K562 treated with DMSO at 1 percent for 12 hours (cell line): Measurements from ENCODE around the gene PIANP. TPM values are rescaled to one million over a fixed set of nuclear protein-coding genes. Genes with fewer than 3 reads are reported as not detected.

Source experiments
- total RNA-seq: library from RNA; unstranded; fragments of 300-600 nt; gene quantifications from 2 replicates; pipeline ENCODE4 v1.2.3, GENCODE V29; 2022; ENCODE audit not compliant: insufficient read depth

Gene PIANP, protein sequence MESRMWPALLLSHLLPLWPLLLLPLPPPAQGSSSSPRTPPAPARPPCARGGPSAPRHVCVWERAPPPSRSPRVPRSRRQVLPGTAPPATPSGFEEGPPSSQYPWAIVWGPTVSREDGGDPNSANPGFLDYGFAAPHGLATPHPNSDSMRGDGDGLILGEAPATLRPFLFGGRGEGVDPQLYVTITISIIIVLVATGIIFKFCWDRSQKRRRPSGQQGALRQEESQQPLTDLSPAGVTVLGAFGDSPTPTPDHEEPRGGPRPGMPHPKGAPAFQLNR
- not detected in 2 replicates for total RNA-seq

DNA sequence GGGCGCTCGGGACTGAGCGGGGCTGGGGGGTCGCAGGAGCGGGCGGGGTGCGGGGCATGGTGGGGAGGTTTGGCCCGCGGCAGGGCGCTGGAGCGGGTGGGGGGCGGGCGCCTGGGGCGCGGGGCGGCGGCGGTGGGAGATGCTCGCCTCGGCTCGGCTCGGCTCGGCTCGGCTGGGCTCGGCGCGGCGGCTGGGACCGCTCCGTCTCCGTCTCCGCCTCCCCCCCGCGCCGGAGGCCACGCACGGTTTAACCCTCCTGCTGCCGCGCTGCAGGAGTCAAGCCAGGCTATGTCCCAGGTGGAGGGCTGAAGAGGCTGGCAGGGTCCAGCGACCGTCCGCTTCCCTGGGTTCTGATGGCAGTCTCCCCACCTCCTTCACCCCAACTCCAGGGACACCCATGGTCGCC is at the start of gene PIANP:
Gene PIANP (minus strand): TSS at position 170 of the 406 bp plus-strand sequence. CDS start 2,754 bp downstream, outside the sequence.

DNA sequence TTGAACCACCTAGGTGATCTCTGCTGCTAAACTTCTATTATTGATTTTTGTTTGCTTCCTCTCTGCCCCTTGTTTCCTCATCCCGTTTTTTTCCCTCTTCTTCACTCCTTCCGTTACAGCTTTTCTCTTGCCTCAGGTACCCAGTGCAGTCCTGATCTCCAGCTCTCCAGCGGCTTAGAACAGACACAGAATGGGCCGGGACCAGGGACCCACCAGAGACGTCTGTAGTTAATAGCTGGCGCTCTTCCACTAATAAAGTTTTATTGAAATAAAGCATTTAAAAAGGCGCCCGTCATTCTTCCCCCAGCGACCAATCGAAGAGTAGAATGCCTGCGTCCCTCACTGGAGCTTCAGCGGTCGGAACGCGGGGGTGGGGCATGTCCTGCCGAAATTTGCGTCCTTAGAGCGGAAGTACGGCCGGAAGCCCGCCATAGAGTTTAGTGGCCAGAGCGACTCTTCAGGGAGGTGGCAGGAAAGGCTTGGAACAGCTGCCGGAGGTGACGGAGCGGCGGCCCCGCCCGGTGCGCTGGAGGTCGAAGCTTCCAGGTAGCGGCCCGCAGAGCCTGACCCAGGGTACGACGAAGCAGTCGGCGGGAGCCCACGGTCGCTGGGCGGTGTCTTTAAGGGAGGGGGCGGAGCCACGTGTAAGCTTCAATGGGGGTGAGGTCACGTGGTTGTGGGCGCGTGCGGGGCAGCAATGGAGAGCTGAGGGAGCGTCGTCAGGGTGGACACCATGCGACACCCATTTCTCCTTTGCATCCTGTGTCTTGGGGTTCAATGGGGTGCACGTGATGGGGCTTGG is 23.2 kb upstream of the PIANP start, which contains the start of gene COPS7A:
Gene COPS7A (plus strand): TSS at position 440 of the 802 bp plus-strand sequence. CDS start 611 bp downstream, outside the sequence.

DNA sequence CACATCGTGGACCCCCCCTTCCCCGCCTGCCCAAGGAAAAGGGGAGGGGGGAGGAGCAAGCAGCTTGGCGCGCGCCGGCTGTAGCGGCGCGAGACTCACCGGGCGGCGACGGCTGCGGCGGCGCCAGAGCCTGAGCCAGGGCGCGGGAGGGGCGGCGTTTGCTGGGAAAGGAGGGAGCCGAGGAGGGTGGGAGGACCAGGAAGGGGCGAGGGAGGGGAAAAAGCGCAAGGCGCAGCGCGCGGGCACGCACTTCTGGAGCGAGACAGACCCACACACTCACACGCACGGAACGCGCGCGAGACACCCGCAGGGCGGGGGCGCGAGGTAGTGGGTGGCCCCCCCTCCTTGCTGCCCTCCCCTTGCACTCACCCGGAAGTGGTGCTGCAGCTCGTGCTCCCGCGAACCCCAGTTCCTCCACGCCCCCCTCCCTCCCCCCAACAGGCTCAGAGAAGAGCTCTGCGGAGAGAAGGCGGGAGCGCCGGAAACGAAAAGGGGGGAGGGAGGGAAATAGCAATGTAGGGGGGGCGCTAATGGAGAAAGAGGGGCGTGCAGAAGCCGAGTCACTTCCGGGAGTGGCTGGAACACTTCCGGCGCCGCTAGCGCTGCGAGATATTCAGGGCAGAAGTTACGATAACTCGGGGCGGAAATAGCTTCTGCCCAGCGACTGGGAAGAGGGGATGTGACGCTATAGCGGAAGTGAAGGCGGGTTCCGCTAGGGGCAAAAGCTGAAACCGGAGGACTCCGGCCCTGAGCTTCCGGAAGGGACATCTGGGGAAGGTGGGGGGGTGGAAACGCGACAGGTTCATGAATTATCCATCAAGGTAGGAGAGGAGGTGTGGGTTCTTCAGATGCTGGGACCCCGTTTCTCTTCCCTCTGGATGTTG is 11.4 kb downstream of the PIANP start, which contains the start of gene ZNF384:
Gene ZNF384 (minus strand): TSS at position 377 of the 884 bp plus-strand sequence. CDS start 9,855 bp downstream, outside the sequence.

DNA sequence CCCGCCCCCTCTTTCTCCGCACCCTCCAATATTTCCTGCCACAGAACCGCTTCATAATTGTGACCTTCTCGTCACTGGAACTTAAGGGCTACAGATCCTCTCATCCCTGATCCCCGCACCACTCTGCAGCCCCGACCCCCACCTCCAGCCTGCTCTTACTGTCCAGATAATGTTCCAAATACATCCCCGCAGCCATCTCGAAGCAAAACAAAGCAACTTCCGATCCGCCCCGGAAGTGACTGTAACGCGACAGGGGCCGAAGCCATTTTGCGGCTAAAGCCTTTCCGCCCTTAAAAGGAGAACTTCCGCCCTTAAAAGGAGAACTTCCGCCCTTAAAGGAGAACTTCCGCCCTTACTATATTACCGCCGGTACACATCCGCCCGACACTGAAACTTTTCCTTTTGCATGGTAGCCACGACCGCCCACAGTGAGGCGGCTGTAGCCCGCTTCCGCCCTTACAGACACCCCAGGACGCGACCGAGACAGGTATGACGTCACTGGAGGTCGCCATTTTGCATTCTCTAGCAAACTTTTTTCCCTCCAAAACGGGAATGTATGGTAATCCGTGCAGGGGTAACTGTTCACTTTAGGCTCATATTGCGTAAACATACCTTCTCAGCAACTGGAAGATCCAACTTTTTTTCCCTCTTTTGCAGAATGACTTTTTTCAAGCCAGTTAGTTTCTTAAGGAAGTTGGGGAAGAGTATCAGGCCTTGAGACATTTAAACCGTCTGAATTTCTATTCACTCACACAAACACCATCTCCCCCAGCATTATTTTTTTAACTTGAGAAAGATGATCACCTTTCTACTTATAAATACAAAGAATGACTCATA is 37.5 kb downstream of the PIANP start, which contains the start of gene ING4:
Gene ING4 (minus strand): TSS at position 214 of the 837 bp plus-strand sequence. CDS start 18 bp downstream, at position 196.

DNA sequence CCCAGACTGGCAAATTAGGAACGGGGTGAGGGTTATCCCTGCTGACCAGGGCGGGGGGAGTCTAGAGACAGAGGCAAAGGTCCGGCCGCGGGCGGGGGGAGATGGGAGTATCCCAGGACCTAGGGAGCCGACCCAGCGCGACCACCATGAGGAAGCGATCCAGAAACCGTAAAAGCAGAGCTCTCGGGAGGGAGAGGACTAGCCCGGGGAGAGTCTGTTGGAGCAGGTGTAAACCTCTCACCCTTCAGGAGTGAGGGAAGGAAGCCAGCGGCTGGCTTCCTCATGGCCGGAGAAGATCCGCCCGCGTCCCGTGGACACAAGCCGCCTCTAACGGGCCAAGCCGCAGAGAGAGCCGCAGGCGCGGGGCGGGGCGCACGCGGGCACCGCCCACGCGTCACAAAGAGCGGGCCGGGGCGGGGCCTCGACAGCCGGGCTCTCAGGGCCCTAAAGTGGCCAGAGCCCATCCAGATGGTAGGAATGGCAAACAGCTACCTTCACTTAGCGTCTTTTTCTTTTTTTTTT is 53.5 kb downstream of the PIANP start, which contains the start of gene ACRBP:
Gene ACRBP (minus strand): TSS at position 350 of the 522 bp plus-strand sequence. CDS start 66 bp downstream, at position 284.

Other genes with a start within 250 kb of the PIANP start
- gene TAPBPL, start 248.8 kb downstream of the PIANP start, total RNA-seq: 4.0 and 4.1 TPM in 2 replicates
- 7.3 and 12.2 TPM in 2 replicates for gene VAMP1, start 230.1 kb downstream of the PIANP start, total RNA-seq
- 103 and 126 TPM in 2 replicates for gene MRPL51, start 207.6 kb downstream of the PIANP start, total RNA-seq
- 34.7 and 104 TPM in 2 replicates for gene NCAPD2, start 206.7 kb downstream of the PIANP start, total RNA-seq
- 2,249 and 2,330 TPM in 2 replicates for gene GAPDH, start 166.3 kb downstream of the PIANP start, total RNA-seq
- gene IFFO1, start 144.8 kb downstream of the PIANP start, total RNA-seq: 0.77 TPM in 1 of 2 replicates, not detected in the other
- gene NOP2, start 132.5 kb downstream of the PIANP start, total RNA-seq: 9.0 and 35.2 TPM in 2 replicates
- gene CHD4, start 93.4 kb downstream of the PIANP start, total RNA-seq: 176 and 289 TPM in 2 replicates
- gene LPAR5, start 64.9 kb downstream of the PIANP start, total RNA-seq: 4.9 and 11.5 TPM in 2 replicates
- gene ACRBP, start 53.4 kb downstream of the PIANP start, total RNA-seq: 4.4 and 7.7 TPM in 2 replicates
- 22.3 and 34.4 TPM in 2 replicates for gene ING4, start 37.7 kb downstream of the PIANP start, total RNA-seq
- 7.5 and 38.1 TPM in 2 replicates for gene ZNF384, start 11.4 kb downstream of the PIANP start, total RNA-seq
- 21.1 and 32.5 TPM in 2 replicates for gene COPS7A, start 23.2 kb upstream of the PIANP start, total RNA-seq
- 133 and 149 TPM in 2 replicates for gene MLF2, start 52.3 kb upstream of the PIANP start, total RNA-seq
- 336 and 424 TPM in 2 replicates for gene PTMS, start 65.5 kb upstream of the PIANP start, total RNA-seq
- gene LAG3, start 71.7 kb upstream of the PIANP start, total RNA-seq: 0.92 and 1.6 TPM in 2 replicates
- gene CD4, start 88.7 kb upstream of the PIANP start, total RNA-seq: 0.70 TPM in 1 of 2 replicates, not detected in the other
- 2.0 and 3.7 TPM in 2 replicates for gene GPR162, start 121.0 kb upstream of the PIANP start, total RNA-seq
- 17.7 and 18.5 TPM in 2 replicates for gene P3H3, start 127.6 kb upstream of the PIANP start, total RNA-seq
- 3.0 and 3.1 TPM in 2 replicates for gene GNB3, start 140.1 kb upstream of the PIANP start, total RNA-seq
- gene CDCA3, start 150.5 kb upstream of the PIANP start, total RNA-seq: 32.5 and 43.7 TPM in 2 replicates
- gene USP5, start 151.3 kb upstream of the PIANP start, total RNA-seq: 45.6 and 61.5 TPM in 2 replicates
- 410 and 515 TPM in 2 replicates for gene TPI1, start 166.7 kb upstream of the PIANP start, total RNA-seq
- gene SPSB2, start 172.5 kb upstream of the PIANP start, total RNA-seq: 5.4 and 6.6 TPM in 2 replicates
- gene LRRC23, start 204.0 kb upstream of the PIANP start, total RNA-seq: 4.7 and 13.1 TPM in 2 replicates
- 29.5 and 40.4 TPM in 2 replicates for gene ENO2, start 213.8 kb upstream of the PIANP start, total RNA-seq
- gene ATN1, start 227.1 kb upstream of the PIANP start, total RNA-seq: 15.3 and 39.8 TPM in 2 replicates
- not detected in 2 replicates for gene RNU7-1, start 243.0 kb upstream of the PIANP start, total RNA-seq
- 403 and 716 TPM in 2 replicates for gene C12orf57, start 243.2 kb upstream of the PIANP start, total RNA-seq